ENCODE measurements around the gene KIR3DL1.
"Not testable (repeated sequence)": the region's sequence is repeated elsewhere in the genome, so short reads cannot be mapped to it uniquely, and the experiment has no call there.

Gene KIR3DL1

DNA sequence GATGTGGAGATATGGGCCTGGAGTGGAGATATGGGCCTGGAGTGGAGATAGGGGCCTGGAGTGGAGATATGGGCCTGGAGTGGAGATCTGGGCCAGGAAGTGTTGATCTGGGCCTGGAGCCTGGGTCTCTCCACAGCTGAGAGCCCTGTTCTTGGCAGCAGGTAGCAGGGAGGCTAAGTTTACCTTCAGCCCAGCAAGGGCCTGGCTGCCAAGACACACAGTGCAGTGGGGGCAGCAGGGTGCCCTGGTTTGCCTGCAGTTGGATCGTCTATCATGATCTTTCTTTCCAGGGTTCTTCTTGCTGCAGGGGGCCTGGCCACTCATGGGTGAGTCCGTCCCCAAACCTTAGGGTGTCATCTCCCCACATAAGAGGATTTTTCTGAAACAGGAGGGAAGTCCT is 34.7 kb downstream of the KIR3DL1 start:
- H3K4me3 ChIP-seq (ENCODE audit: control insufficient read depth, low read depth, low read length) = no peak overlapping the region
- TF ChIP-seq, protein P1, sequence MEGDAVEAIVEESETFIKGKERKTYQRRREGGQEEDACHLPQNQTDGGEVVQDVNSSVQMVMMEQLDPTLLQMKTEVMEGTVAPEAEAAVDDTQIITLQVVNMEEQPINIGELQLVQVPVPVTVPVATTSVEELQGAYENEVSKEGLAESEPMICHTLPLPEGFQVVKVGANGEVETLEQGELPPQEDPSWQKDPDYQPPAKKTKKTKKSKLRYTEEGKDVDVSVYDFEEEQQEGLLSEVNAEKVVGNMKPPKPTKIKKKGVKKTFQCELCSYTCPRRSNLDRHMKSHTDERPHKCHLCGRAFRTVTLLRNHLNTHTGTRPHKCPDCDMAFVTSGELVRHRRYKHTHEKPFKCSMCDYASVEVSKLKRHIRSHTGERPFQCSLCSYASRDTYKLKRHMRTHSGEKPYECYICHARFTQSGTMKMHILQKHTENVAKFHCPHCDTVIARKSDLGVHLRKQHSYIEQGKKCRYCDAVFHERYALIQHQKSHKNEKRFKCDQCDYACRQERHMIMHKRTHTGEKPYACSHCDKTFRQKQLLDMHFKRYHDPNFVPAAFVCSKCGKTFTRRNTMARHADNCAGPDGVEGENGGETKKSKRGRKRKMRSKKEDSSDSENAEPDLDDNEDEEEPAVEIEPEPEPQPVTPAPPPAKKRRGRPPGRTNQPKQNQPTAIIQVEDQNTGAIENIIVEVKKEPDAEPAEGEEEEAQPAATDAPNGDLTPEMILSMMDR (IDR thresholded peaks at IDR 0.05; ENCODE audit: control insufficient read depth, insufficient read depth, low read depth, low read length, missing control alignments) = no peak
- no peak for DNase-seq (ENCODE audit: low read depth)

DNA sequence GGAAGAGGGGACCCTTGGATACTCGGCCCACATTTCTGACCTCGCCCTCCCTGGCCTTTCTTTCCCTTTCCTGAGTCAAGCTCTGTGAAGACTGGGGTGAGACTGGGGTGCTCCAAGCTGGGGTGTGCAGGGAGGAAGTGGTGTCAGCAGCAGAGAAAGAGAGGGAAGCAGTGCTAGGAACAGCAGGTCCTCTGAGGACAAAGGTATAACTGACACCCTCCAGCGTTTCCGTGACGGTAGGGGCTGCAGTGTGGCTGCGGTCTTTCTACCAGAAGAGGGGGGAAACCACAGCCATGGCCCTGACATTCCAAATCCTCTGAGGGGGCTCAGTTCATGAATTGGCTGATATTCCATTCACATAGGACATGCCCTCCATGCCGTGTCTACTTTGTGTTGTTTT is 35.1 kb downstream of the KIR3DL1 start:
- no peak overlapping the region for H3K4me3 ChIP-seq (ENCODE audit: control insufficient read depth, low read depth, low read length)
- TF ChIP-seq, protein P1 (IDR thresholded peaks at IDR 0.05; ENCODE audit: control insufficient read depth, insufficient read depth, low read depth, low read length, missing control alignments) = no peak
- DNase-seq (ENCODE audit: low read depth) = no peak

DNA sequence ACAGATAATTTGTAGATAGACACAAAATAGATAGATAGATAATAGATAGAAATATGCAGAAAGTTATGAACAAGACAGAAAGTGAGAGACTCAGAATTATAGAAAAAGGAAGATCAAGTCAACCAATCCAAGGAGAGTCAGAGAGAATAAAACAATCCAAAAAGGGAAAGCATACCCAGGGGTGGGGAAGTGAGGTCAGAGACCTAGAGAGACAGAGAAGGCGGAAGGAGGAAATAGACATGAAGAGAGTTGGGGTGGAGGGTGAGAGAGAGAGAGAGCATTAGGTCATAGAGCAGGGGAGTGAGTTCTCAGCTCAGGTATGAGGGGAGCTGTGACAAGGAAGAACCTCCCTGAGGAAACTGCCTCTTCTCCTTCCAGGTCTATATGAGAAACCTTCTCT is 39.0 kb downstream of the KIR3DL1 start:
- not testable (repeated sequence) for H3K4me3 ChIP-seq (ENCODE audit: control insufficient read depth, low read depth, low read length); DNase-seq (ENCODE audit: low read depth)

DNA sequence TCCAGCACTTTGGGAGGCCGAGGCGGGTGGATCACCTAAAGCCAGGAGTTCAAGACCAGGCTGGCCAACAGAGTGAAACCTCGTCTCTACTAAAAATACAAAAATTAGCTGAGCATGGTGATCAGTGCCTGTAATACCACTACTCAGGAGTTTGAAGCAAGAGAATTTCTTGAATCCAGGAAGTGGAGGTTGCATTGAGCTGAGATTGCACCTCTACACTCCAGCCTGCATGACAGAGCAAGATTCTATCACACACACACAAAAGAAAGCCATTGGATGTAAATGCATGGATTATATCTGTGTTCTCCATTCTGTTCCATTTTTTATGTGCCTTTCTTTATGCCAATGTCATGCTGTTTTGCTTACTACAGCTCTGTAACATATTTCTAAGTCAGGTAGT is 42.2 kb downstream of the KIR3DL1 start:
- DNase-seq (ENCODE audit: low read depth); H3K4me3 ChIP-seq (ENCODE audit: control insufficient read depth, low read depth, low read length): not testable (repeated sequence)

DNA sequence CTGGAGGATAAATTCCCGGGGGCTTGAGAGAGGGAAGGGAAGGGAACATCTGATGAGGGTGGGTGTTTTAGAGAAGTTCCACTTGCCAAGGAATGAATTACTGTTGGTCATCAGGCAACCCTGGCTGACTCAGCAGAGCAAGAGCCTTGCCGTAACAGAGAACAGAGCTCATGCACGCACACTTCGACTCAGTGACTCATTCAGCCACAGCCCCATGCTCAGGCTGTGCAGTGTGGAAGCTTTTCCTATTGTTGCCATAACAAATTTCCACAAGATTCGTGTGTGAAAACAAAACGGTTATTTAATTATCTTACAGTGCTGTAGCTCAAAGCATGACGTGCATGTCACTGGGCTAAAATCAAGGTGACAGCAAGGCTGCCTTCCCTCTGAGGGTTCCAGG is 43.2 kb downstream of the KIR3DL1 start:
- DNase-seq (ENCODE audit: low read depth); H3K4me3 ChIP-seq (ENCODE audit: control insufficient read depth, low read depth, low read length): not testable (repeated sequence)

DNA sequence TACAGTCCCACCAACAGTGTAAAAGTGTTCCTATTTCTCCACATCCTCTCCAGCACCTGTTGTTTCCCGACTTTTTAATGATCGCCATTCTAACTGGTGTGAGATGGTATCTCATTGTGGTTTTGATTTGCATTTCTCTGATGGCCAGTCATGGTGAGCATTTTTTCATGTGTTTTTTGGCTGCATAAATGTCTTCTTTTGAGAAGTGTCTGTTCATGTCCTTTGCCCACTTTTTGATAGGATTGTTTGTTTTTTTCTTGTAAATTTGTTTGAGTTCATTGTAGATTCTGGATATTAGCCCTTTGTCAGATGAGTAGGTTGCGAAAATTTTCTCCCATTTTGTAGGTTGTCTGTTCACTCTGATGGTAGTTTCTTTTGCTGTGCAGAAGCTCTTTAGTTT is 47.2 kb downstream of the KIR3DL1 start:
- H3K4me3 ChIP-seq (ENCODE audit: control insufficient read depth, low read depth, low read length); DNase-seq (ENCODE audit: low read depth): not testable (repeated sequence)

DNA sequence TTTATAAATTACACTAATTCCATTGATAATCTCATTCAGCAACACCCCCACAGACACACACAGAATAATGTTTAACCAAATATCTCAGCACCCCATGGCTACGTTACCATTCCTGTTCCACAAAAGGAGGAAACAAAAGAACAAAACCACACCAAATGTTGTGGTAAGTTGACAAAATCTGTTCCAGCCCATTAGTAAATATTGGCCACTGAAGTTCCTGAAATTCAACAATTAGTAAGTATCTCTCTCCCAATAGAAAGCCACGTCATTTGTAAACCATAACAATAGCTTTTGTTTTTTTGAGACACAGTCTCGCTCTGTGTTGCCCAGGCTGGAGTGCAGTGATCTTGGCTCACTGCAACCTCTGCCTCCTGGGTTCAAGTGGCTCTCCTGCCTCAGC is 55.4 kb downstream of the KIR3DL1 start:
- DNase-seq (ENCODE audit: low read depth) = no peak
- TF ChIP-seq, protein P1 (IDR thresholded peaks at IDR 0.05; ENCODE audit: control insufficient read depth, insufficient read depth, low read depth, low read length, missing control alignments) = no peak
- no peak overlapping the region for H3K4me3 ChIP-seq (ENCODE audit: control insufficient read depth, low read depth, low read length)

DNA sequence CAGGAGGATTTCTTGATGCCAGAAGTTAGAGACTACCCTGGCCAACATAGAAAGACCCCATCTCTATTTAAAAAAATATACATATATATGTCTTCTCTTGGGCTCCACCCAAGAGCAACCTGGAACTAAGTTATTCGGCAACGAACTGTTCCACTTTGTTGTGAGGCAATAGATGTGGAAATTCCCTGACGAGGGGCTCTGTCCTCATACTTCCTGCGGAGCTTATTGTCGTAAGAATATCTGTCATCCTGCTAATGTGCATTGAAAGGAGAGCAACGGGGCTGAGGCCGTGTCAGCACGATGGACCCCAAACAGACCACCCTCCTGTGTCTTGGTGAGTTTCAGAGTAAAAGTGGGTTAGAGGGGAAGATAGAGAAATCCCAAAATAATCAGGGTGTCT is 57.7 kb downstream of the KIR3DL1 start, which contains the start of gene FCAR:
Gene FCAR (plus strand): TSS at position 246 of the 400 bp plus-strand sequence. CDS start 55 bp downstream, at position 301.
- TF ChIP-seq, protein P1 (IDR thresholded peaks at IDR 0.05; ENCODE audit: control insufficient read depth, insufficient read depth, low read depth, low read length, missing control alignments) = no peak
- no peak within 1 kb of the TSS for H3K4me3 ChIP-seq (ENCODE audit: control insufficient read depth, low read depth, low read length)
- no peak for DNase-seq (ENCODE audit: low read depth)

DNA sequence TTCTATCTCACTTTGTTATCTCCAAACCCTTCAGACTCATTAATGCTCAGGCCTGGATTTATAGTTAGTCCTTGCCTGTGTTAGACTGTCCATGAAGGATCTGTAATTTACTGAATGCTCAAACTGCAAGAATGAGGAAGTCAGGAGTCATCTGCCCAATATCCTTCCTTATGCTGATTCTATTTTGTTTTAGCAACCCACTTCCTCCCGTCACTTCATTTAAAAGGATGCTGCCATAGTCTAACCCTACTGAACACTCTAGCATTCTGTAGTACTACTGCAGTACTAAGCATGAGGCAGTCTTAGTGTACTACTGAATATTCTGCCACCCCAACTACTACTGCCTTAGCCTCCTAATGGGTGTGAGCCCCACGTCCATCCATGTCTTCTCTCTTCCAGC is 59.2 kb downstream of the KIR3DL1 start:
- no peak for DNase-seq (ENCODE audit: low read depth)
- H3K4me3 ChIP-seq (ENCODE audit: control insufficient read depth, low read depth, low read length) = no peak overlapping the region
- TF ChIP-seq, protein P1 (IDR thresholded peaks at IDR 0.05; ENCODE audit: control insufficient read depth, insufficient read depth, low read depth, low read length, missing control alignments) = no peak

All from AG09309 (cell line).